Ascending aorta (tissue), 2 donors: Measurements from ENCODE around the gene ZFY. TPM values are rescaled to one million over a fixed set of nuclear protein-coding genes. Genes with fewer than 3 reads are reported as not detected.

Source experiments
- DNase-seq, 2 donors: peaks; one replicate each; pipeline ENCODE4 v3.0.0-alpha.2; 2019; ENCODE audit warnings: low spot score in 2 of 2
- H3K27ac ChIP-seq, 2 donors: fragments of 200-600 bp; sonication (generic); one replicate each; pipeline ENCODE4 v1.5.1; 2016 to 2017; ENCODE audit warnings: mild to moderate bottlenecking in 1 of 2
- H3K27me3 ChIP-seq: fragments of 200-600 bp; sonication (generic); one replicate; pipeline ENCODE4 v1.5.1; 2017
- H3K36me3 ChIP-seq, 2 donors: fragments of 200-600 bp; sonication (generic); one replicate each; pipeline ENCODE4 v1.5.1; 2016
- H3K4me1 ChIP-seq, 2 donors: fragments of 200-600 bp; sonication (generic); one replicate each; pipeline ENCODE4 v1.5.1; 2016 to 2017; ENCODE audit warnings: mild to moderate bottlenecking in 1 of 2
- H3K4me3 ChIP-seq, 2 donors: fragments of 200-600 bp; sonication (generic); one replicate each; pipeline ENCODE4 v1.5.1; 2016 to 2017; ENCODE audit warnings: mild to moderate bottlenecking in 1 of 2
- H3K9me3 ChIP-seq, 2 donors: fragments of 200-600 bp; sonication (generic); one replicate each; pipeline ENCODE4 v1.5.1; 2016
- intact Hi-C: fragments of 100-400 bp; cut with DNase I; formaldehyde crosslinking; loops from one replicate; pipeline ENCODE4 v1.15.1; 2023
- total RNA-seq: library from RNA; depleted of rRNA; stranded (reverse); fragments of >200 nt; gene quantifications from one replicate; pipeline ENCODE4 v1.1.0, GENCODE V29; 2016
- TF ChIP-seq, protein P1 (sequence below), 3 experiments: fragments of 200-600 bp in 2 of 3; fragments of 450-650 bp in 1 of 3; sonication (generic) in 2 of 3; IDR thresholded peaks; one replicate each; pipeline ENCODE4 v1.5.1; 2016 to 2019; ENCODE audit warnings: antibody characterized with exemption in 3 of 3, mild to moderate bottlenecking in 1 of 3, moderate library complexity in 1 of 3

The ZFY gene
- total RNA-seq, 1 donor from 2014 or later = not detected

GRCh38 chrY:2936436-2936750 lies 1.2 kb downstream of the ZFY start:
- Histone ChIP-seq H3K27me3 (no peaks in the 10 kb centered on the region), H3K27ac (no peak overlapping the region), H3K4me3 (no peak overlapping the region), H3K9me3 (no peaks in the 10 kb centered on the region), H3K36me3 (no peaks in the 10 kb centered on the region), H3K4me1 (no peaks in the 10 kb centered on the region)
- intact Hi-C loops = no loop called here
- TF ChIP-seq, protein P1, sequence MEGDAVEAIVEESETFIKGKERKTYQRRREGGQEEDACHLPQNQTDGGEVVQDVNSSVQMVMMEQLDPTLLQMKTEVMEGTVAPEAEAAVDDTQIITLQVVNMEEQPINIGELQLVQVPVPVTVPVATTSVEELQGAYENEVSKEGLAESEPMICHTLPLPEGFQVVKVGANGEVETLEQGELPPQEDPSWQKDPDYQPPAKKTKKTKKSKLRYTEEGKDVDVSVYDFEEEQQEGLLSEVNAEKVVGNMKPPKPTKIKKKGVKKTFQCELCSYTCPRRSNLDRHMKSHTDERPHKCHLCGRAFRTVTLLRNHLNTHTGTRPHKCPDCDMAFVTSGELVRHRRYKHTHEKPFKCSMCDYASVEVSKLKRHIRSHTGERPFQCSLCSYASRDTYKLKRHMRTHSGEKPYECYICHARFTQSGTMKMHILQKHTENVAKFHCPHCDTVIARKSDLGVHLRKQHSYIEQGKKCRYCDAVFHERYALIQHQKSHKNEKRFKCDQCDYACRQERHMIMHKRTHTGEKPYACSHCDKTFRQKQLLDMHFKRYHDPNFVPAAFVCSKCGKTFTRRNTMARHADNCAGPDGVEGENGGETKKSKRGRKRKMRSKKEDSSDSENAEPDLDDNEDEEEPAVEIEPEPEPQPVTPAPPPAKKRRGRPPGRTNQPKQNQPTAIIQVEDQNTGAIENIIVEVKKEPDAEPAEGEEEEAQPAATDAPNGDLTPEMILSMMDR (IDR thresholded peaks at IDR 0.05) = no peak
- no peak for DNase-seq

DNA sequence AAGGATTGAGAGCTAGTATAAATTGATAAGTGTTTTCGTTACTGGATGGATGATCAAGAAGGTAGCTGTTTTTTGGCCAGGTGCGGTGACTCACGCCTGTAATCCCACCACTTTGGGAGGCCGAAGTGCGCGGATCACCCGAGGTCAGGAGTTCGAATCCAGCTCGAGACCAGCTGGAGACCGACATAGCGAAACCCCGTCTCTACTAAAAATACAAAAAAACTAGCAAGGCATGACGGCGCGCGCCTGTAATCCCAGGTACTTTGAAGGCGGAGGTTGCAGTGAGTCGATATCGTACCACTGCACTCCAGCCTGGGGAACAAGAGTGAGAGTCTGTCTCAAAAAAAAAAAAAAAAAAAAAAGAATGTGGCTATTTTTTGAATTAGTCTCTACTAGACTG lies 2.0 kb downstream of the ZFY start:
- Histone ChIP-seq H3K36me3 (no peaks in the 10 kb centered on the region), H3K4me3 (no peak overlapping the region), H3K27ac (no peak overlapping the region), H3K27me3 (no peaks in the 10 kb centered on the region), H3K9me3 (no peaks in the 10 kb centered on the region), H3K4me1 (no peaks in the 10 kb centered on the region)
- intact Hi-C loops = no loop called here
- TF ChIP-seq, protein P1 (IDR thresholded peaks at IDR 0.05) = no peak
- no peak for DNase-seq

DNA sequence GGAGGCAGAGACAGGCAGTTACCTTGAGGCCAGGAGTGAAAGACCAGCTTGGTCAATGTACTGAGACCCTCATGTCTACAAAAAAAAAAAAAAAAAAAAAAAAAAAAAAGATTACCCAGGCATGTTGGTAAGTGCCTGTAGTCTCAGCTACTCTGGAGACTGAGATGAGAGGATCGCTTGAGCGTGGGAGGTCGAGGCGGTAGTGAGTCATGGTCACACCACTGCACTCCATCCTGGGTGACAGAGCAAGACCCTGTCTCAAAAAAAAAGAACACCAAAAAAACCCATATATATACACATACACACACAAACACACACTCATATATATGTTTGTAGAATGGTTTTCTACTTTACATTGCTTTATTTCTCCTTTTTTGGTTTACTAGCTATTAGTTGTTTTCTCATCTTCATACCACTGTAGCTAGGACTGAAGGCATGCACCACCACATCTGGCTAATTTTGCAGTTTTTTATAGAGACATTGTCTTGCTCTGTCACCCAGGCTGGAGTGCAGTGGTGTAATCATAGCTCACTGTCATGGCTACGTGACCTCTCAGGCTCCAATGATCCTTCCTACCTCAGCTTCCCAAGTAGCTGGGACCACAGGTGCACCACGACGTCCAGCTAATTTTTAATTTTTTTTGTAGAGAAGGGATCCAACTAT lies 14.5 kb downstream of the ZFY start:
- DNase-seq = no peak
- H3K9me3 ChIP-seq = no peaks in the 10 kb centered on the region
- no peaks in the 10 kb centered on the region for H3K36me3 ChIP-seq
- H3K27me3 ChIP-seq = no peaks in the 10 kb centered on the region
- H3K27ac ChIP-seq = no peak overlapping the region
- TF ChIP-seq, protein P1 (IDR thresholded peaks at IDR 0.05) = no peak
- intact Hi-C loops = no loop called here
- H3K4me3 ChIP-seq = no peak overlapping the region
- H3K4me1 ChIP-seq = no peaks in the 10 kb centered on the region

DNA sequence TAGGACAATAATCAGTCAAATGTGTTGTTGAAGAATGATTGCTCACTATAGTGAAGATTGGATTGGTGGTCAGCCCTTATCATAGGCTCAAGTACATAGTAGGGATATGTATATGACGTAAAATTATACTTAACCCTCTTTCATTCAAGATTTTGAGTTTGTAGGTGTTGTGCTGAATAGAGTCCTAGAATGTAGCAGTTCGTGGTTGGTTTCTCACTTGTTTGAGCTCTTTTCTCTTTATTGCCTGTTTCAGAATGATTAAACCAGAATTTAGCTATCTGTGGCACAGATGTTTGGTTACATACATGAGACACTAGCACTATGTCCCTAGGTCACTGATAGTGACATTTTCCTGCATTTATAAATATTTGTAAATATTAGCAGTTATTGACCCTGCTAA lies 15.5 kb downstream of the ZFY start:
- Histone ChIP-seq H3K4me3 (no peak overlapping the region), H3K9me3 (no peaks in the 10 kb centered on the region), H3K36me3 (no peaks in the 10 kb centered on the region), H3K4me1 (no peaks in the 10 kb centered on the region), H3K27me3 (no peaks in the 10 kb centered on the region), H3K27ac (no peak overlapping the region)
- no peak for DNase-seq
- TF ChIP-seq, protein P1 (IDR thresholded peaks at IDR 0.05) = no peak
- intact Hi-C loops = no loop called here

- no peak for DNase-seq
- TF ChIP-seq, protein P1 (IDR thresholded peaks at IDR 0.05) = no peak
- no peak overlapping the region for H3K4me3 ChIP-seq
- H3K36me3 ChIP-seq = no peaks in the 10 kb centered on the region
- H3K27me3 ChIP-seq = no peaks in the 10 kb centered on the region
- no peaks in the 10 kb centered on the region for H3K4me1 ChIP-seq
- no peaks in the 10 kb centered on the region for H3K9me3 ChIP-seq
- H3K27ac ChIP-seq = no peak overlapping the region
- intact Hi-C loops = no loop called here
Measured at GRCh38 chrY:2952912-2953311, 17.7 kb downstream of the ZFY start.

GRCh38 chrY:2954735-2955134 lies 19.6 kb downstream of the ZFY start:
- TF ChIP-seq, protein P1 (IDR thresholded peaks at IDR 0.05) = no peak
- DNase-seq = no peak
- no peaks in the 10 kb centered on the region for H3K36me3 ChIP-seq
- H3K4me1 ChIP-seq = no peaks in the 10 kb centered on the region
- intact Hi-C loops = no loop called here
- H3K4me3 ChIP-seq = no peak overlapping the region
- no peak overlapping the region for H3K27ac ChIP-seq
- H3K9me3 ChIP-seq = no peaks in the 10 kb centered on the region
- no peaks in the 10 kb centered on the region for H3K27me3 ChIP-seq
